Natural killer cell (primary cell): ENCODE measurements around the gene FBXO28. TPM values are rescaled to one million over a fixed set of nuclear protein-coding genes. Genes with fewer than 3 reads are reported as not detected.
A peak's percentile ranks its signal among the peaks of the same experiment; 100 is the strongest.

Experiments
- ATAC-seq, 3 donors: fragments of 150-1000 bp in 2 of 3; fragments of 200-7000 bp in 1 of 3; cut with Tn5 transposase; 1 replicate in 1 of 3; 2 replicates in 2 of 3; pipeline ENCODE4 v1.10.0; 2021; ENCODE audit warnings: mild to moderate bottlenecking in 2 of 3, moderate library complexity in 2 of 3
- DNase-seq, 2 donors: peaks; one replicate each; pipeline versions ENCODE4 v3.0.0 to v3.0.0-alpha.2; 2013 to 2021; ENCODE audit warnings: mixed read lengths in 1 of 2
- H3K27ac ChIP-seq: one replicate; pipeline ENCODE4 v1.5.1; 2013; ENCODE audit warnings: mild to moderate bottlenecking, low read length
- H3K27me3 ChIP-seq: one replicate; pipeline ENCODE4 v1.6.1; 2013; ENCODE audit warnings: low read length; ENCODE audit not compliant: control insufficient read depth, insufficient read depth
- H3K36me3 ChIP-seq: one replicate; pipeline ENCODE4 v1.6.1; 2013; ENCODE audit warnings: low read length; ENCODE audit not compliant: control insufficient read depth, insufficient read depth
- H3K4me1 ChIP-seq: one replicate; pipeline ENCODE4 v1.6.1; 2013; ENCODE audit warnings: low read length; ENCODE audit not compliant: control insufficient read depth, insufficient read depth
- H3K4me3 ChIP-seq: one replicate; pipeline ENCODE4 v1.5.1; 2013; ENCODE audit warnings: low read length
- H3K9me3 ChIP-seq: one replicate; pipeline ENCODE4 v1.6.1; 2013; ENCODE audit warnings: low read length; ENCODE audit not compliant: control insufficient read depth, insufficient read depth
- H3K27ac Mint-ChIP-seq, 2 donors: one replicate each; pipeline ENCODE4 v1.8.0; 2022; ENCODE audit warnings: mild to moderate bottlenecking in 2 of 2, mixed read lengths in 2 of 2, moderate library complexity in 1 of 2
- H3K27me3 Mint-ChIP-seq, 2 donors: one replicate each; pipeline ENCODE4 v1.8.0; 2022; ENCODE audit warnings: low read depth in 2 of 2, mixed read lengths in 2 of 2
- H3K36me3 Mint-ChIP-seq: one replicate; pipeline ENCODE4 v1.8.0; 2022; ENCODE audit warnings: mixed read lengths
- H3K4me1 Mint-ChIP-seq, 2 donors: one replicate each; pipeline ENCODE4 v1.8.0; 2022; ENCODE audit warnings: mixed read lengths in 2 of 2
- H3K4me3 Mint-ChIP-seq: one replicate; pipeline ENCODE4 v1.8.0; 2022; ENCODE audit warnings: mild to moderate bottlenecking, moderate library complexity, mixed read lengths
- H3K9me3 Mint-ChIP-seq, 2 donors: one replicate each; pipeline ENCODE4 v1.8.0; 2022; ENCODE audit warnings: mixed read lengths in 2 of 2
- WGBS: methylation state at CpG from one replicate; pipeline ENCODE4 v1.1.7; 2013; ENCODE audit warnings: missing lambda C conversion rate; ENCODE audit not compliant: insufficient coverage; 5-methylcytosine and 5-hydroxymethylcytosine counted together
- intact Hi-C: fragments of 100-400 bp; cut with micrococcal nuclease; formaldehyde crosslinking; loops from one replicate; pipeline ENCODE4 v1.14.2; 2022
- total RNA-seq, 4 donors: library from RNA; stranded (reverse); fragments of 120-200 nt in 1 of 4; gene quantifications; one replicate each; pipeline versions ENCODE4 v1.2.3 to v1.2.4, GENCODE V29; 2013 to 2022
- TF ChIP-seq, protein P1 (sequence below): fragments of 200-600 bp; IDR thresholded peaks from one replicate; pipeline ENCODE4 v1.8.0; 2022; ENCODE audit warnings: antibody characterized with exemption

FBXO28 gene
- total RNA-seq, 3 donors from 2014 or later (not counting 1 experiment from before 2014, with no cell fraction given): 26.2 to 28.4 (median 28.1) TPM

DNA sequence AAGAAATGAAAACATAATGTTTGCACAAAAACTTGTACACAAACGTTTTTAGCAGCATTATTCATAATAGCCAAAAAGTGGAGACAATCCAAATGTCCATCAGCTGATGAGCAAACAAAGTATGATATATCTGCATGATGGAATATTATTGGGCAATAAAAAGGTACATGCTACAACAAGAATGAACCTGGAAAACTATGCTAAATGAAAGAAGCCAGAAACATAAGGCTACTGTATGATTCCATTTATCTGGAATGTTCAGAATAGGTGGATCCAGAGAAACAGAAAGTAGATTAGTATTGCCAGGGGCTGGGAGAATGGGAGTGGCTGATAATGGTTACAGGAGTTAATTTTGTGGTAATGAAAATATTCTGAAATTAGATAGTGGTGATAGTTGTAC, 19.0 kb downstream of the FBXO28 start:
- H3K36me3 Mint-ChIP-seq: peaks cover 11% of the 10 kb centered on the region
- Histone ChIP-seq H3K27me3 (no peaks in the 10 kb centered on the region), H3K9me3 (no peaks in the 10 kb centered on the region), H3K4me3 (no peak overlapping the region), H3K4me1 (no peaks in the 10 kb centered on the region), H3K36me3 (peaks cover 45% of the 10 kb centered on the region), H3K27ac (no peak overlapping the region)
- no peaks in the 10 kb centered on the region for H3K4me1 Mint-ChIP-seq
- no peaks in the 10 kb centered on the region for H3K9me3 Mint-ChIP-seq
- no peak overlapping the region for H3K4me3 Mint-ChIP-seq
- TF ChIP-seq, protein P1, sequence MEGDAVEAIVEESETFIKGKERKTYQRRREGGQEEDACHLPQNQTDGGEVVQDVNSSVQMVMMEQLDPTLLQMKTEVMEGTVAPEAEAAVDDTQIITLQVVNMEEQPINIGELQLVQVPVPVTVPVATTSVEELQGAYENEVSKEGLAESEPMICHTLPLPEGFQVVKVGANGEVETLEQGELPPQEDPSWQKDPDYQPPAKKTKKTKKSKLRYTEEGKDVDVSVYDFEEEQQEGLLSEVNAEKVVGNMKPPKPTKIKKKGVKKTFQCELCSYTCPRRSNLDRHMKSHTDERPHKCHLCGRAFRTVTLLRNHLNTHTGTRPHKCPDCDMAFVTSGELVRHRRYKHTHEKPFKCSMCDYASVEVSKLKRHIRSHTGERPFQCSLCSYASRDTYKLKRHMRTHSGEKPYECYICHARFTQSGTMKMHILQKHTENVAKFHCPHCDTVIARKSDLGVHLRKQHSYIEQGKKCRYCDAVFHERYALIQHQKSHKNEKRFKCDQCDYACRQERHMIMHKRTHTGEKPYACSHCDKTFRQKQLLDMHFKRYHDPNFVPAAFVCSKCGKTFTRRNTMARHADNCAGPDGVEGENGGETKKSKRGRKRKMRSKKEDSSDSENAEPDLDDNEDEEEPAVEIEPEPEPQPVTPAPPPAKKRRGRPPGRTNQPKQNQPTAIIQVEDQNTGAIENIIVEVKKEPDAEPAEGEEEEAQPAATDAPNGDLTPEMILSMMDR: no peak
- DNase-seq: no peak
- no peaks in the 10 kb centered on the region for H3K27me3 Mint-ChIP-seq
- intact Hi-C loops: no loop called here
- H3K27ac Mint-ChIP-seq: no peak overlapping the region
- no peak for ATAC-seq
- WGBS: 83% methylated on average over 1 of the region's 1 CpG

GRCh38 chr1:224133741-224134299, 19.9 kb downstream of the FBXO28 start:
- Mint-ChIP-seq H3K4me1 (no peaks in the 10 kb centered on the region), H3K9me3 (no peaks in the 10 kb centered on the region)
- intact Hi-C loops: no loop called here

GRCh38 chr1:224137518-224137917, 23.6 kb downstream of the FBXO28 start:
- Histone ChIP-seq H3K9me3 (no peaks in the 10 kb centered on the region), H3K36me3 (peaks cover 40% of the 10 kb centered on the region), H3K4me3 (no peak overlapping the region), H3K27me3 (no peaks in the 10 kb centered on the region), H3K27ac (no peak overlapping the region), H3K4me1 (no peaks in the 10 kb centered on the region)
- H3K27me3 Mint-ChIP-seq: no peaks in the 10 kb centered on the region
- intact Hi-C loops: no loop called here
- no peaks in the 10 kb centered on the region for H3K9me3 Mint-ChIP-seq
- TF ChIP-seq, protein P1: no peak
- DNase-seq (no peak), ATAC-seq (no peak)
- H3K36me3 Mint-ChIP-seq: no peaks in the 10 kb centered on the region
- peak overlapping the region in 1 of 2 donors; percentile 42 for H3K27ac Mint-ChIP-seq
- H3K4me3 Mint-ChIP-seq: no peak overlapping the region
- H3K4me1 Mint-ChIP-seq: no peaks in the 10 kb centered on the region

More at GRCh38 chr1:224133741-224134299, 19.9 kb downstream of the FBXO28 start:
- no peak for DNase-seq
- peaks cover 45% of the 10 kb centered on the region for H3K36me3 ChIP-seq
- no peaks in the 10 kb centered on the region for H3K4me1 ChIP-seq
- H3K27ac Mint-ChIP-seq: no peak overlapping the region
- H3K9me3 ChIP-seq: no peaks in the 10 kb centered on the region
- no peaks in the 10 kb centered on the region for H3K27me3 Mint-ChIP-seq
- no peak overlapping the region for H3K4me3 Mint-ChIP-seq
- H3K36me3 Mint-ChIP-seq: peaks cover 11% of the 10 kb centered on the region
- 93% methylated on average over 2 of the region's 5 CpGs for WGBS
- no peaks in the 10 kb centered on the region for H3K27me3 ChIP-seq
- no peak overlapping the region for H3K27ac ChIP-seq
- H3K4me3 ChIP-seq: no peak overlapping the region
- no peak for ATAC-seq
- TF ChIP-seq, protein P1: no peak

- Histone ChIP-seq H3K27me3 (no peaks in the 10 kb centered on the region), H3K4me3 (no peak overlapping the region), H3K9me3 (no peaks in the 10 kb centered on the region), H3K4me1 (no peaks in the 10 kb centered on the region), H3K36me3 (peaks cover 33% of the 10 kb centered on the region), H3K27ac (no peak overlapping the region)
- Mint-ChIP-seq H3K4me1 (no peaks in the 10 kb centered on the region), H3K4me3 (no peak overlapping the region), H3K27ac (no peak overlapping the region), H3K9me3 (no peaks in the 10 kb centered on the region), H3K36me3 (no peaks in the 10 kb centered on the region), H3K27me3 (no peaks in the 10 kb centered on the region)
- ATAC-seq (no peak), DNase-seq (no peak)
- TF ChIP-seq, protein P1: no peak
- intact Hi-C loops: no loop called here
- 100% methylated on average over 3 of the region's 3 CpGs for WGBS
Observed at GRCh38 chr1:224138198-224138597, 24.3 kb downstream of the FBXO28 start.
